ENCODE results near the gene FAM177A1.
A peak's percentile ranks its signal among the peaks of the same experiment; 100 is the strongest.
"Not testable (repeated sequence)": the region's sequence is repeated elsewhere in the genome, so short reads cannot be mapped to it uniquely, and the experiment has no call there.

Gene FAM177A1

DNA sequence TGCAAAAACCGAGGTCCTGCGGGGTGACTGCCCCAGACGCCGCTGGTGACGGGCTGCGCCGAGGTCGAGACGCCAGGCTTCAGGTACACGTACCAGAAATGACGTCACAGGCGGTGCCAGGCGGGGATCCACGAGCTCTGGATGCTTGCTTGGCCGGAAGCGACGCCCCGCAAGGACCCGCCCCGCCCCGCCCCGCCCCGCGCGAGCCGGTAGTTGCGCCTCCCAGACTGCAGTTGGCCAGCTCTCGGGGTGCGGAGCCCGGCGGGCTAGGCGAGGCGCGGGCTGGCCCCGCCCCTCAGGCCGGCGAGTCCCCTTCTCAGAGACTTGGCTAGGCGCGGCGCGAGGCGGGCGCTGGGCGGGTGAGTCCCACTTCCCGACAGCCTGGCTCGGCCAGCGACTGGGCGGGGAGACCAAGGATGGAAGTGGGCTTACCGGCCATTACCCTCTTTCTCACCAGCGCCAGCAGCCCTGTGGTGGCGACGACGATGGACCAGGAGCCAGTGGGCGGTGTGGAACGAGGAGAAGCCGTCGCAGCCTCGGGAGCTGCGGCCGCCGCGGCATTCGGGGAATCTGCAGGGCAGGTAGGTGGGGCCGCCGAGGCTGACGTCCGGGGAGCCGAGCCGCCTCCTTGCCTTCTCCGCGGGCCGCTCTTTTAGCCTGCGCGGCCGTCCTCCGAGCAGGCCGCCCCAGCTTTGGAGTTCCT, at the start of gene FAM177A1:
TSS of gene FAM177A1 (plus strand) at position 225 of the 703 bp plus-strand sequence. CDS start at position 417, 192 bp downstream.
- DNase-seq (ENCODE audit: low read depth), result peak; percentile 98

DNA sequence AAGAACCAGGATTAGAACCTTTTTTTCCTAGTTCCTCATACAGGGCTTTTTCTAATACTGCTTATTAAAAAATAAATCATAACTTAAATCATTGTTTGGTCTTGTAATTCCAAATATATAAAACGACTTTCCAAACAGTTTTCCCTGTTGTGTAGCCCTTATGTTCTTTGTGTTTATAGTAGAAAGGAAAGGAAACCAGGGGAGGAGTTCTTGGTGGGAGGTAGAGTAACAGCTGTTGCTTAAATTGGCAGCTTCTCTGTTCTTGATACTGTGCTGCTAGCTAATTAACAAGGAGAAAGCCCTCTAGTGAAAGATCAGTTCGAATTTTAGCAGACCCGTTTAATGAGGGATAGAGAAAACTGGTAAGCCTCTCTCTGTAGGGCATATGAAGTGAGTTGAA, 48.3 kb upstream of the FAM177A1 start:
- DNase-seq (ENCODE audit: low read depth), result no peak

DNA sequence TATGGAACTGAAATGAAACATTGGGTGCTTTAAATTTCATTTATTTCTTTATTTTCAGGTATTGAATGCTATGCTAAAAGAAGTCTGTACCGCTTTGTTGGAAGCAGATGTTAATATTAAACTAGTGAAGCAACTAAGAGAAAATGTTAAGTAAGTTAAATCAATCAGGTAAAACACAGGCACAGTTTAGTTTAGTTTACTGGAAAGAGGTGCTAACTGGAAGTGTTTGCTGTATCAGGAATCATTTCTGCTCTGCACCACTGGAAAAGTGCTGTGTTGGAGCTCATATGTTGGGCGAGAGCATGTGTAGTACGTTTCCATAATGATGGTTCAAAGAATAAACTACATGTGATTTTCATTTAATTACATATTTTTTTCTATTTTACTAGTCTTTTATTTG, 46.6 kb upstream of the FAM177A1 start:
- no peak for DNase-seq (ENCODE audit: low read depth)

- DNase-seq (ENCODE audit: low read depth), result no peak
Measured at GRCh38 chr14:35001621-35002020, 44.5 kb upstream of the FAM177A1 start.

DNA sequence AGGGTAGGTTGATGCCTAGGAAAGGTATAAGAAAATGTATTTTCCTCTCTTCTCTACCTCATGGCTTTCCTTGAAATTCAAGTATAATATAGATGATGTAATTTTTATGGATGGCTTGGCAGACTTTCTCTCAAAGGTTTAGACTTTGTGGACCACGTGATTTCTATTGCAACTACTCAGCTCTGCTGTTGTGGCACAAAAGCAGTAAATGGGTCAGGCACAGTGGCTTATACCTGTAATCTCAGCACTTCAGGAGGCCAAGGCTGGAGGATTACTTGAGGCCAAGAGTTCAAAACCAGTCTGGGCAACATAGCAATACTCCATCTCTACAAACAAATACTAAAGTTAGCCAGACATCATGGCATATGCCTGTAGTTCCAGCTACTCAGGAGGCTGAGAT, 41.2 kb upstream of the FAM177A1 start:
- DNase-seq (ENCODE audit: low read depth), result no peak

- no peak for DNase-seq (ENCODE audit: low read depth)
Measured at GRCh38 chr14:35016568-35016967, 29.5 kb upstream of the FAM177A1 start.

- DNase-seq (ENCODE audit: low read depth), result no peak
Measured at GRCh38 chr14:35020713-35021112, 25.4 kb upstream of the FAM177A1 start.

- DNase-seq (ENCODE audit: low read depth), result no peak
Measured at GRCh38 chr14:35028435-35028834, 17.6 kb upstream of the FAM177A1 start.

GRCh38 chr14:35032562-35032961, 13.5 kb upstream of the FAM177A1 start:
- DNase-seq (ENCODE audit: low read depth), result no peak

DNA sequence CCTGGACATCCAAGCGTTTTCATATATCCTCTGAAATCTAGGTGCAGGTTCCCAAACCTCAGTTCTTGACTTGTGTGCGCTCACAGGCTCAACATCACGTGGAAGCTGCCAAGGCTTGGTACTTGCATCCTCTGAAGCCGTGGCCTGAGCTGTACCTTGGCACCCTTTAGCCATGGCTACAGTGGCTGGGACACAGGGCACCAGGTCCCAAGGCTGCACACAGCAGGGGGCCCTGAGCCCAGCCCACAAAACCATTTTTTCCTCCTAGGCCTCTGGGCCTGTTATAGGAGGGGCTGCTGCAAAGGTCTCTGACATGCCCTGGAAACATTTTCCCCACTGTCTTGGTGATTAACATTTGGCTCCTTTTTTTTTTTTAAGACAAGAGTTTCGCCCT, 11.6 kb upstream of the FAM177A1 start:
- DNase-seq (ENCODE audit: low read depth), result no peak

DNA sequence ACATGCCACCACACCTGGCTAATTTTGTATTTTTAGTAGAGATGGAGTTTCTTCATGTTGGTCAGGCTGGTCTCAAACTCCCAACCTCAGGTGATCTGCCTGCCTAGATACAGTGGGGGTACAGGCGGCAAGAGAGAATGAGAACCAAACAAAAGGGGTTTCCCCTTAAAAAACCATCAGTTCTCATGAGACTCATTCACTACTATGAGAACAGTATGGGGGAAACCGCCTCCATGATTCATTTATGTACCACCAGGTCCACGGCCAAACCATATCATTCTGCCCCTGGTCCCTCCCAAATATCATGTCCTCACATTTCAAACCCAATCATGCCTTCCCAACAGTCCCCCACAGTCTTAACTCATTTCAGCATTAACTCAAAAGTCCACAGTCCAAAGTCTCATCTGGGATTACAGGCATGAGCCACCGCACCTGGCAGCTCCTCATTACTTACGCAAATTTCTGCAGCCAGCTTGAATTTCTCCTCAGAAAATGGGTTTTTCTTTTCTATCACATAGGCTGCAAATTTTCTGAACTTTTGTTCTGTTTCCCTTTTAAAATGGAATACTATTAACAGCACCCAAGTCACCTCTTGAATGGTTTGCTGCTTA, 11.0 kb upstream of the FAM177A1 start:
- DNase-seq (ENCODE audit: low read depth), result not testable (repeated sequence)

GRCh38 chr14:35038312-35038711, 7.8 kb upstream of the FAM177A1 start:
- not testable (repeated sequence) for DNase-seq (ENCODE audit: low read depth)

DNA sequence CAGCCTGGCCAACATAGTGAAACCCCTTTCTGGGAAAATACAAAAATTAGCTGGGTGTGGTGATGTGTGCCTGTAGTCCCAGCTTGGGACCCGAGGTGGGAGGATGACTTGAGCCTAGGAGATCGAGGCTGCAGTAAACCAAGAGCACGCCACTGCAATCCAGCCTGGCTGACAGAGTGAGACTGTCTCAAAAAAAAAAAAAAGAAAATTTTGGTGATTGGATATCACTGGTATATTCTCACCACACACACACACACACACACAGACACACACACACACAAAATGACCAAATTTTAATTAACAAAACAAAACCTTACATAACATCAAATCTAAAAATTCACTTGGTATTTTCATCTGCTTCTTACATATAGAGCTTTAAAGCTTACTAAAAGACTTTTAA, 3.4 kb upstream of the FAM177A1 start:
- DNase-seq (ENCODE audit: low read depth), result no peak

- no peak for DNase-seq (ENCODE audit: low read depth)
Measured at GRCh38 chr14:35043046-35043445, 3.0 kb upstream of the FAM177A1 start.

DNA sequence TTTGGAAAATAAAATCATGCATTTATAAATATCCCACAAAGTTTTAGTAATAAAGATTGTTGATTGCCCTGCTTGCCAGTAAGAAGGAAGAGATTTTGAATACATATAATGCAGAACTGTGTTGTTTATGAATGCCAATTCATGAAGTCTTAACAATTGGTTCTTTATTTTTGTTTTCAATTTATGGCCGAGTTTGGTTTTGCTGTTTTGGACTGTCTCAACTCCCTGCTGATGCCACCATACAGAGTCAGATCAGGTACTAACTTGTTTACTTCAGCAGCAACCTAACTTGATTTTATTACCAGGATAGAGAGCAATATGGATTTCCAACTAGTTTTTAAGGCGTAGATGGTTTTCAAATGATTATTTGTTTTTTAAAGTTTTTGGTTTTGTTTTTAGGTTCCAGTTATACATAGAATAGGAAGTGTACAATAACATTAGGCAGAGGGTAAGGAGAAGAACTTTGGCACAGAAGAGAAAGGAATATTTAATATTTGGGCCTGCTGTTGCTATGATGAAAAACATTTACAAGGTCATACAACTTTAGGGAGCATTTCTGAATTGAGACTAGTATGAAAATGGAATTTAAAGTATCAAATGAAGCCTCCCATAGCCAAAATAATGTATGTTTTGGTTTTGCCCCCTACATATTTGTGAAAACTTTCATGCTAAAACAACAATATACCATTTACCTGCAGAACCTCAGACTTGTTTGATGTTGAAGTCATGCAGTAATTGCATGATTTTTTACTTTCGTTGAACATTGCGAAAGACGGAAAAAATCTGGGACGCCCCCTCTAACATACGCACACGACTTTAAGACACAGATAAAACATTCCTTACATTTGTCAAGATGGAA, 904 bp upstream of the FAM177A1 start:
- DNase-seq (ENCODE audit: low read depth), result no peak

DNA sequence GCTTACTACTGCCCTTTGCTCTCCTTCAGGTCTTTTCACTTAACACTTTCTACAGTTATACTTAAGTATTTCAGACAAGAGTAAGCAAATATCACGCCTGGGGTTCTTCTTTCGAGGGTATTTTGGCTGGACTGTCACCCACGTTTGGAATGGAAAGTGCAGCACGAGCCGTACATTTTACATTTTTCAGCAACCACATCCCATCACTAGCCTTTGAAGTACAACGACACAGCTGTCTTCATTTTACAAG, 349 bp upstream of the FAM177A1 start:
- DNase-seq (ENCODE audit: low read depth), result no peak

GRCh38 chr14:35046751-35047536, 872 bp downstream of the FAM177A1 start:
- DNase-seq (ENCODE audit: low read depth), result no peak

GRCh38 chr14:35047976-35048513, 2.0 kb downstream of the FAM177A1 start:
- no peak for DNase-seq (ENCODE audit: low read depth)

- DNase-seq (ENCODE audit: low read depth), result no peak
Measured at GRCh38 chr14:35050652-35051051, 4.6 kb downstream of the FAM177A1 start.

DNA sequence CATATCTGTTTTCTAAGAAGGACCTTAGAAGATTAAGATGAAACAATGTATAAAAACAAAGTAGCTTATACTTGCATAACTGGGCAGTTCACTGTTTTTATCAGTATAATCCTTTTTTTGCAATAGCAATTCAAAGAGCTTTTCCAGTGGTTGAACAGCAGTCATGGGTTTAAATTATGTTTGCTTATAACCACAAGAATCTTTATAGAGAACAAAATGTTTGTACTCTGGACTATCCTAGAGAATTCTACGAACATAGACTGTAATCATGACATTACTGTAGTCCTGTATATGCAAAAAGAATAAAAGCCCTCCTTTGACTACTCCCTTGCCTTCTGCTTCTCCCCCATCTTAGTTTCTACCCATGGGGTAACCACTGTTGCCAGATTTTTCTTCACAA, 5.7 kb downstream of the FAM177A1 start:
- DNase-seq (ENCODE audit: low read depth), result no peak

DNA sequence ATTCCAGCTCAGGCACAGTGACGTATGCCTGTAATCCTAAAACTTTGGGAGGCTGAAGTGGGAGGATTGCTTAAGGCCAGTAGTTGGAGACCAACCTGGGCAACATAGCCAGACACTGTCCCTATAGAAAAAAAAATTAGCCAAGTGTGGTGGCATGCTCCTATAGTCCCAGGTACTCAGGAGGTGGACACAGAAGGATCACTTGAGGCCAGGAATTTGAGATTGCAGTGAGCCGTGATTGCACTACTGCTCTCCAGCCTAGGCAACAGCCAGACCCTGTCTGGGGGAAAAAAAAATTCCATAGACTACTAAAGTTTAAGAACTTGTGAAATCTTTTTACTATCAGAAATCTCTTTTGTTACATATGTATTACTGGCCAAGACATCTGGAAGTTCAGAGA, 6.6 kb downstream of the FAM177A1 start:
- no peak for DNase-seq (ENCODE audit: low read depth)

GRCh38 chr14:35061113-35061791, 15.2 kb downstream of the FAM177A1 start:
- DNase-seq (ENCODE audit: low read depth), result not testable (repeated sequence)
